GM23248 (cell line): ENCODE measurements around the gene IMMT. TPM values are rescaled to one million over a fixed set of nuclear protein-coding genes. Genes with fewer than 3 reads are reported as not detected.

ENCODE experiments used
- DNase-seq: peaks from one replicate; pipeline ENCODE4 v3.0.0-alpha.2; 2015
- H2AFZ ChIP-seq: fragments of 200-600 bp; sonication (generic); 2 replicates; pipeline ENCODE4 v1.6.1; 2016; ENCODE audit warnings: antibody characterized with exemption
- H3F3A ChIP-seq: fragments of 200-600 bp; sonication (generic); 2 replicates; pipeline ENCODE4 v1.6.1; 2016; ENCODE audit warnings: mild to moderate bottlenecking, antibody characterized with exemption, mixed run types; ENCODE audit not compliant: insufficient read depth
- H3K27ac ChIP-seq: fragments of 200-600 bp; sonication (generic); 2 replicates; pipeline ENCODE4 v1.5.1; 2016; ENCODE audit warnings: mild to moderate bottlenecking
- H3K27me3 ChIP-seq: fragments of 200-600 bp; sonication (generic); replicated peaks from 2 replicates; pipeline ENCODE4 v1.6.1; 2016; ENCODE audit warnings: mild to moderate bottlenecking; ENCODE audit not compliant: insufficient read depth
- H3K36me3 ChIP-seq: fragments of 200-600 bp; sonication (generic); 2 replicates; pipeline ENCODE4 v1.6.1; 2016; ENCODE audit warnings: low read depth, mild to moderate bottlenecking
- H3K4me1 ChIP-seq: fragments of 200-600 bp; sonication (generic); 2 replicates; pipeline ENCODE4 v1.6.1; 2016; ENCODE audit warnings: mild to moderate bottlenecking; ENCODE audit not compliant: insufficient read depth
- H3K4me2 ChIP-seq: fragments of 200-600 bp; sonication (generic); one replicate; pipeline ENCODE4 v1.6.1; 2016; ENCODE audit warnings: mild to moderate bottlenecking; ENCODE audit not compliant: unreplicated experiment
- H3K4me3 ChIP-seq: fragments of 200-600 bp; sonication (generic); 2 replicates; pipeline ENCODE4 v1.5.1; 2016; ENCODE audit warnings: mild to moderate bottlenecking
- H3K79me2 ChIP-seq: fragments of 200-600 bp; sonication (generic); 2 replicates; pipeline ENCODE4 v1.6.1; 2016; ENCODE audit warnings: mild to moderate bottlenecking; ENCODE audit not compliant: insufficient read depth
- H3K9ac ChIP-seq: fragments of 200-600 bp; sonication (generic); 2 replicates; pipeline ENCODE4 v1.6.1; 2016; ENCODE audit warnings: mild to moderate bottlenecking
- H3K9me2 ChIP-seq: fragments of 200-600 bp; sonication (generic); 2 replicates; pipeline ENCODE4 v1.6.1; 2016; ENCODE audit warnings: mixed run types, mild to moderate bottlenecking, moderate library complexity; ENCODE audit not compliant: insufficient read depth
- H3K9me3 ChIP-seq: fragments of 200-600 bp; sonication (generic); one replicate; pipeline ENCODE4 v1.6.1; 2017; ENCODE audit warnings: low read depth
- H4K20me1 ChIP-seq: fragments of 200-600 bp; sonication (generic); 2 replicates; pipeline ENCODE4 v1.6.0; 2016; ENCODE audit not compliant: insufficient read depth
- EZH2 ChIP-seq: fragments of 200-600 bp; sonication (generic); IDR thresholded peaks from 2 replicates; pipeline ENCODE4 v1.6.1; 2018; ENCODE audit warnings: antibody characterized with exemption, mild to moderate bottlenecking; ENCODE audit not compliant: insufficient read depth, poor library complexity, severe bottlenecking
- EZH2phosphoT487 ChIP-seq: fragments of 200-600 bp; sonication (generic); IDR thresholded peaks from 2 replicates; pipeline ENCODE4 v1.6.1; 2018; ENCODE audit warnings: antibody characterized with exemption, moderate library complexity, mild to moderate bottlenecking, low read depth; ENCODE audit not compliant: insufficient read depth
- WGBS, 2 experiments: methylation state at CpG; one replicate each; pipeline ENCODE4 v1.1.6; 2015 to 2017; ENCODE audit warnings: low lambda C conversion rate in 2 of 2, low coverage in 1 of 2; ENCODE audit errors: missing lambda C conversion rate in 2 of 2; 5-methylcytosine and 5-hydroxymethylcytosine counted together
- in situ Hi-C: fragments of 300-500 bp; cut with MboI; formaldehyde crosslinking; loops from 2 replicates; pipeline ENCODE4 v1.15.0; 2020
- polyA plus RNA-seq: library from polyadenylated mRNA; unstranded; fragments of >200 nt; fragmentation: Nextera tagmentation; extraction: Ambion mirVana; gene quantifications from 2 replicates; pipeline ENCODE4 v1.2.1, GENCODE V29; 2016
- total RNA-seq: library from RNA; depleted of rRNA; stranded (reverse); fragments of >200 nt; shearing (Covaris generic); gene quantifications from 2 replicates; pipeline ENCODE4 v1.2.3, GENCODE V29; 2014

The IMMT gene
- total and polyA plus RNA-seq, 2 experiments from 2014 or later = 60.4 to 75.4 TPM

DNA sequence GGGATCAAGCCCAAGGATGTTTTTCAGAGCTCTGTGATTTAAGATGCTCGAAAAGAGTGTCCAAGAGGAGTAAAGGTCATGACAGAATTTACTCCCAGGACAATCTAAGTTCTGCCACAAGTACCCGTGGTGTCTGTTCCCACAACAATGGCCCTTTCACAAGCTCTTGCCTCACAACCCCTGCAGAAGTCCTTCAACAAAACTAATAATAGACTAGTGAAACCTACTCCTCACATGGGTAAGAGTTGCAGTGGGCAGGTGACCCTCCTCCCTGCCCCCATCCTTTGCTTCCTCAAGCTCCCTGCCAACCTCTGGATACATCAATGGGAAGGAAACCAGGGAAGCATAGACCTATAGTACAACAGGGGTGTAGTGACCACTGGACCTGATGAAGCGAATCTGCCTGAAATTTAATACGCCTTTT, 54.3 kb downstream of the IMMT start:
- no peaks in the 10 kb centered on the region for H3K79me2 ChIP-seq
- peaks cover 73% of the 10 kb centered on the region for H3K36me3 ChIP-seq
- in situ Hi-C loops = no loop called here
- WGBS, 2 experiments = 95 to 97% methylated on average over 4 of the region's 4 CpGs
- H3K9me2 ChIP-seq = no peaks in the 10 kb centered on the region
- H3K9ac ChIP-seq = no peak overlapping the region
- no peak overlapping the region for H3K4me3 ChIP-seq
- H3K27me3 ChIP-seq = no peaks in the 10 kb centered on the region
- H3F3A ChIP-seq = peaks cover 60% of the 10 kb centered on the region
- H3K27ac ChIP-seq = no peak overlapping the region
- TF ChIP-seq EZH2phosphoT487 (no peak), EZH2 (no peak)
- H2AFZ ChIP-seq = no peak overlapping the region
- peak; percentile 6 for DNase-seq
- no peaks in the 10 kb centered on the region for H3K9me3 ChIP-seq
- H3K4me1 ChIP-seq = no peaks in the 10 kb centered on the region
- no peak overlapping the region for H3K4me2 ChIP-seq
- no peaks in the 10 kb centered on the region for H4K20me1 ChIP-seq

DNA sequence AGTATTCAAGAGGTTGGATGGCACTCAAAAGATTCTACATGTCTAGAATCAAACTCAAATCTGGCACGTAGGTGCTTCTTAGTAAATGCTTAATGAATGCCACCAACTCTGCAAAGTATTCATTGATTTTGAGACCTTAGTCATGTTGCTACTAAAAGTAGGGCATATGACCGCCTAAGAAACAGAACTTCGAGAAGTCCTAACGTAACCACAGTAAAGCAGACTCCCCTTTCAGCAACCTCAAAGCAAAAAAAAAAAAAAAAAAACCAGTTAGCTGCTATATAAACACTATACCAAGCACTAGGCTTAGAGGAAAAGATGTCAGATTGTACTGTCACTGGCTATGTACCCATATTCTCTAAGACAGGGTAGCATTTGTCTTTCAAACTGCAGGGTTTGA, 55.3 kb downstream of the IMMT start:
- H4K20me1 ChIP-seq = no peaks in the 10 kb centered on the region
- no peaks in the 10 kb centered on the region for H3K9me3 ChIP-seq
- no peak overlapping the region for H3K27ac ChIP-seq
- TF ChIP-seq EZH2phosphoT487 = no peak
- no peak for TF ChIP-seq EZH2
- no peaks in the 10 kb centered on the region for H3K27me3 ChIP-seq
- H3K4me1 ChIP-seq = no peaks in the 10 kb centered on the region
- H3K9ac ChIP-seq = no peak overlapping the region
- peaks cover 75% of the 10 kb centered on the region for H3K36me3 ChIP-seq
- no peaks in the 10 kb centered on the region for H3K9me2 ChIP-seq
- no peak for DNase-seq
- H3K4me3 ChIP-seq = no peak overlapping the region
- in situ Hi-C loops = no loop called here
- H3F3A ChIP-seq = peaks cover 60% of the 10 kb centered on the region
- no peaks in the 10 kb centered on the region for H3K79me2 ChIP-seq
- no peak overlapping the region for H3K4me2 ChIP-seq
- H2AFZ ChIP-seq = no peak overlapping the region
- WGBS, 2 experiments = 91 to 96% methylated on average over 4 of the region's 4 CpGs

DNA sequence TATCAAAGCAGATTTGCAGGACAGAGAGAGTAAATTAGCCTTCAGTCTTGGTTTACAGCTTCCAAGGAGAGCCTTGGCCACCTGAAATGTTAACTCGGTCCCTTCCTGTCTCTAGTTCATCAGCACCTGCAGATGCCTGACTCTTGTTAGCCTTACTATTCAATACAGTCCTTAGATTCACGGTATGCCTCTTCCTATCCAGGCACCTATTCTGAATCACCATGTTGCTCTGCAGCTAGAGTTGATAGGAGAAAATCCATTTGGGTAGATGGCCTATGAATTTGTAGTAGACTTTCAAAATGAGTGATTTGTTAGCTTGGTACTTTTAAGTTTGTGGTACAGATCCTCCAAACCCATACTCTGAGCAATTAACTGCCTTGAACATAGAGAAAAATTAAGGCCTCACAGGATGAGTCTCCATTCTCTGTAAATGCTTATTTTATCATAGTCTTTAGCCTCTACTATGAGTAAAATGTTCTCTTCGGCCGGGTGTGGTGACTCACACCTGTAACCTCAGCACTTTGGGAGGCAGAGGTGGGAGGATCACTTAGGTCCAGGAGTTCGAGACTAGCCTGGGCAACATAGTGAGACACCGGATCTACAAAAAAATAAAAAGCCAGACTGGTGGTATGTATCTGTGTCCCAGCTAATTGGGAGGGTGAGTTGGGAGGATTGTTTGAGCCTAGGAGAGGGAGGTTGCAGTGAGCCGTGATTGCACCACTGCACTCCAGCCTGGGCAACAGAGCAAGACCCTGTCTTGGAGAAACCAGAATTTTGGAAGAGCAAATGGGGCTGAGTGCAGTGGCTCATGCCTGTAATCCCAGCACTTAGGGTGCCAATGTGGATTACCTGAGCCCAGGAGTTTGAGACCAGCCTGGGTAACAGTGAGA, 56.3 kb downstream of the IMMT start:
- no peaks in the 10 kb centered on the region for H3K4me1 ChIP-seq
- H3K27ac ChIP-seq = no peak overlapping the region
- peaks cover 60% of the 10 kb centered on the region for H3F3A ChIP-seq
- in situ Hi-C loops = no loop called here
- H3K9me2 ChIP-seq = no peaks in the 10 kb centered on the region
- no peak overlapping the region for H2AFZ ChIP-seq
- no peak for DNase-seq
- peaks cover 76% of the 10 kb centered on the region for H3K36me3 ChIP-seq
- no peaks in the 10 kb centered on the region for H3K9me3 ChIP-seq
- H3K4me3 ChIP-seq = no peak overlapping the region
- no peak overlapping the region for H3K9ac ChIP-seq
- H3K79me2 ChIP-seq = no peaks in the 10 kb centered on the region
- H4K20me1 ChIP-seq = no peaks in the 10 kb centered on the region
- H3K27me3 ChIP-seq = no peaks in the 10 kb centered on the region
- 96 to 98% methylated on average over 7 of the region's 7 CpGs for WGBS, 2 experiments
- no peak for TF ChIP-seq EZH2
- no peak for TF ChIP-seq EZH2phosphoT487
- H3K4me2 ChIP-seq = no peak overlapping the region

DNA sequence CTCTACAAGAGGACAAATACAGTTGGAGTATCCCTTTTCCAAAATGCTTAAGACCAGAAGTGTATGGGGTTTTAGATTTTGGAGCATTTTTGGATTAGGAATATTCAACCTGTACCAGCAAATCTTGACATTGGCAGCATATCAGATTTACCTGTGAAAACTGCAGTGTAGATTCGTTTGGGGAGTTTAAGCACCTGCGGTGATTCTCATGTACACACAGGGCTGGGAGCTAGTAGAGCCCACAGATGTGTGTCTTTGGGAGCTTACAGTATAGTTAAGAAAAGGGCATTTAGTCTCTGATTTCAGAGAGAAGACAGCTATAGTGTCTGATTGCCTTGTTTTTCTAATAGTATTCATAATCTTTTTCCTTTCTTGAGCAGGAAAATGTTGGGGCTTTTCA, 59.1 kb downstream of the IMMT start:
- Histone ChIP-seq H3K79me2 (no peaks in the 10 kb centered on the region), H3K36me3 (peaks cover 88% of the 10 kb centered on the region)
- in situ Hi-C loops = no loop called here

More for the DNA sequence above, 59.1 kb downstream of the IMMT start:
- no peak for DNase-seq
- Histone ChIP-seq H4K20me1 (no peaks in the 10 kb centered on the region), H3F3A (peaks cover 38% of the 10 kb centered on the region), H3K4me2 (no peak overlapping the region), H3K9ac (no peak overlapping the region), H3K27ac (no peak overlapping the region), H3K9me2 (no peaks in the 10 kb centered on the region), H3K27me3 (no peaks in the 10 kb centered on the region), H3K4me1 (no peaks in the 10 kb centered on the region), H3K4me3 (no peak overlapping the region), H2AFZ (no peak overlapping the region), H3K9me3 (no peaks in the 10 kb centered on the region)
- TF ChIP-seq EZH2 (no peak), EZH2phosphoT487 (no peak)
- WGBS, 2 experiments = 98 to 100% methylated on average over 2 of the region's 2 CpGs
